NCI-H1092 (cell line): Measurements from ENCODE around the gene RNF207.
"Not testable (repeated sequence)": the region's sequence is repeated elsewhere in the genome, so short reads cannot be mapped to it uniquely, and the experiment has no call there.

ENCODE experiments used
- DNase-seq: peaks from one replicate; lab custom pipeline; 2025; lab: John Stamatoyannopoulos, UW

RNF207 gene

DNA sequence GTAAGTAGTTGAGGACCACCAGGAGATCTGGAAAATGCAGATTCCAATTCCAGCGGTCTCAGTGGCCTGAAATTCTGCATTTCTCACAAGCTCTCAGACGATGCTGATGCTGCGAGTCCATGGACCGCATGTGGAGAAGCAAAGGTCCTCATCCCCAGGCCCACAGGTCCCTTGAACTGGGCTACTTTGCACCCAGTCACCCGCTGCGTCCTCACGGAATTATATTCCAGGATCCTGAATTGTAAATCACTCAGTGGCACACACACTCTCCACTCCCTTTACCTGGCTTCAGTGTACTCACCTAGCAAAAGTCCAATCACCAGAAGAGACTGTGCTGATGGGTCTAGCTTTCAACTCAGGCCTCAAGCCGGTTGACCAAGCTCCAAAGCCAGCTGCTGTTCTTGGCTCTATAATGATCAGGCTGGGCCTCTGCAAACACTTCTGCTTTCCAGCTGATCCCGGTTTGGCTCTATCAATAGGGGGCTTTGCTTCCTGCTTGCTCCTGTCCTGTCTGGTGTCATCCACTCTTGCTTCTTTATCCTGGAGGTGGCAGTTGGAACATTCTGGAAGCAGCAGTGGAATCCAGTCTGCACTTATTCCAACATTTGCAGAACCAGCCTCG is 5.6 kb upstream of the RNF207 start:
- DNase-seq = peak; percentile 80

DNA sequence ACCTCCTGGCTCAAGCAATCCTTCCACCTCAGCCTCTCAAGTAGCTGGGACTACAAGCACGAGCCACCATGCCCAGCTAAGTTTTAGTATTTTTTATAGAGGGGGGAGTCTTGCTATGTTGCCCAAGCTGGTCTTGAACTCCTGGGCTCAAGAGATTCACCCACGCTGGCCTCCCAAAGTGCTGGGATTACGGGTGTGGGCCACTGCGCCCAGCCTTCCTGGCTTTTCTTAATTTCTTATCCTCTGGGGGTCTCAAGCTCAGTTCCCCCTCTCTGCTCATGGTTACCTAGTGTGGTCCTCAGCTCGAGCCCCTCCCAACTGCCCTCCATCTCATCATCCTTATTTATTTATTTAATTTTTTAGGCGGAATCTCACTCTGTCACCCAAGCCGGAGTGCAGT is 3.7 kb upstream of the RNF207 start:
- no peak for DNase-seq

DNA sequence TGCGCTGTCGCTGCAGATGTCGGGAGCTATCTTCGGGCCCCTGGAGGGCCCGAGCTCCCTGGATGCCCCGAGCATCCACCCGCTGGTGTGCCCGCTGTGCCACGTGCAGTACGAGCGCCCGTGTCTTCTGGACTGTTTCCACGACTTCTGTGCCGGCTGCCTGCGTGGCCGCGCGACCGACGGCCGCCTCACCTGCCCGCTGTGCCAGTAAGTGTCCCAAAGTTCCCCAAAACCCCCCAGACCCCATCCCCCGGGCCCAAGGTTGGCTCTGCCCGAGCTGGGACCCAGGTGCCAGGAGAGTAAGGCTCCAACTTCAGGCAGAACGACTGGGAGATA is 569 bp downstream of the RNF207 start:
- no peak for DNase-seq

DNA sequence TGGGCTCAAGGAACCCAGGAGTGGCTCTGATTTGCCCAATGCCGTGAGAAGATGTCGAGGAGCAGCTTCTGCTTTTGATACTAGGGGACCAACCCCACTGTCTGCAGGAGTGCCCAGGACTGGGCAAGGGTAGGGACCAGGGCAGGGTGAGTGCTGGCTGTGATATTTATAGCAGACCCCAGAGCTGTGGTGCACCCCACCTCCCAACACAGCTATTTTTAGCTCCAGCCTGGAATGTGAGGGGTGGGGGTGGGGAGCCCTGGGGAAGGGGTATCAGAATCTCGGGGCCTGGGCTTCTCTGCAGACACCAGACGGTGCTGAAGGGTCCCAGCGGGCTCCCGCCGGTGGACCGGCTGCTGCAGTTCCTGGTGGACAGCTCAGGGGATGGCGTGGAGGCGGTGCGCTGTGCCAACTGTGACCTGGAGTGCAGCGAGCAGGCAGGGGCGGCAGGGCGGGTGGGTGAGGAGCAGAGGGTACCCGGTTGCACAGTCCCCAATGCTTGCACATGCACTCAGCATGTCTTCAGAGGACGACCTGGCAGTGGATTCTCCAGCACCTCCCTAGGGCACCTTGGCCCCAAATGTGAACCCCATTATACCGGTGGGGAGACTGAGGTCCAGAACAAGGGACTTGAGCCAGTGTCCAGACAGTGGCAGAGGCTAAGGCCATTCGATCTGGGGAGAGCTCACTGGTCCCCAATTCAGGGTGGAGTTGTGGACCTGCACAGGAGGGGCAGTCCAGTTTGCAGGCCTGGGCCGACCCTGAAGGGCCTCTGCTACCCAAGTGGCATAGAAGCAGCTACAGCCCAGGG is 1.4 kb downstream of the RNF207 start:
- DNase-seq = no peak

DNA sequence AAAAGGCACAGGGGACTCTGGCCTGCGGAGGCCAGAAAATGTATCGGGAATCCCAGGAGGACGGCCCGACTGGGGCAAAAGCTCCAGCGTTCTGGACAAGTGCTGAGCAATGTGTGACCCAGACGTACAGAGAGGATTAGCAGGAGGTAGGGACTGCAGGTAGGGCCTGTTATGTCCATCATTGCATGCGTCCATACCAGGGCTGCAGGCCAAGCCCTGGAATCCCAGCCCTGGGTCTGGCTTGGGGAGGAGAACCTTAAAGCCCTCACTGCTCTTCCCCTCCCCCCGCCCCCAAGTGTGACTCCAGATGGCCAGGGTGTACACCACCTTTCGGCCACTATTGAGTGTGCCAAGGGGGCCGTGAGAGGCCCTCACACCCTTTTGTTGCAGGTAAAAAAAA is 2.0 kb downstream of the RNF207 start:
- DNase-seq = no peak

DNA sequence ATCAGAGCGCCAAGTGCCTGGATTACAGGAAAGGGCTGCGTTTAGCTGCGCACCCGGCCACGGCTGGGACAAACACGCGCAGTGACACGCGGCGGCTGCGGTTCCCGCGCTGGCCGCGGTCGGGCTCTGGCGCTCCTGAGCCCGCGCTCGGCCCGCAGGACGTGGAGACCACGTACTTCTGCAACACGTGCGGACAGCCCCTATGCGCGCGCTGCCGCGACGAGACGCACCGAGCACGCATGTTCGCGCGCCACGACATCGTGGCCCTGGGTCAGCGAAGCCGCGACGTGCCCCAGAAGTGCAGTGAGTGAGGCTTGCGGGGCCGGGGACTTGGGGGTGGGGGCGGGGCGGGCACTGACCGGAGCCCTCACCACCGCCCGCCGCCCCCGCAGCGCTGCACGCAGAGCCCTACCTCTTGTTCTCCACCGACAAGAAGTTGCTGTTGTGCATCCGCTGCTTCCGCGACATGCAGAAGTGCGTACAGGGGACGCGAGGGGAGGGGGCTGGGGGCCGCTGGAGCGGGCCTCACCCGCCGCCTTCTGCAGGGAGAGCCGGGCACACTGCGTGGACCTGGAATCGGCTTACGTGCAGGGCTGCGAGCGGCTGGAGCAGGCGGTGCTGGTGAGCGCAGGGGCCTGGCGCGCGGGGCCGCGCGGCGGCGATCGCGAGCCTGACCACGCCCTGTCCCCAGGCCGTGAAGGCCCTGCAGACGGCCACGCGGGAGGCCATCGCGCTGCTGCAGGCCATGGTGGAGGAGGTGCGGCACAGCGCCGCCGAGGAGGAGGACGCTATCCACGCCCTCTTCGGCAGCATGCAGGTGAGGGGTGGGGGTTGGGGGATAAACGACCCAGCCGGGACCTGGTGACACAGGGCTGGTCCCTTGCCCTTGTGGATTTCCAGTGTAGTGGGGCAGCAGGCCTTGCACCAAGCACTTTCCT is 3.1 kb downstream of the RNF207 start:
- DNase-seq = peak; percentile 82

DNA sequence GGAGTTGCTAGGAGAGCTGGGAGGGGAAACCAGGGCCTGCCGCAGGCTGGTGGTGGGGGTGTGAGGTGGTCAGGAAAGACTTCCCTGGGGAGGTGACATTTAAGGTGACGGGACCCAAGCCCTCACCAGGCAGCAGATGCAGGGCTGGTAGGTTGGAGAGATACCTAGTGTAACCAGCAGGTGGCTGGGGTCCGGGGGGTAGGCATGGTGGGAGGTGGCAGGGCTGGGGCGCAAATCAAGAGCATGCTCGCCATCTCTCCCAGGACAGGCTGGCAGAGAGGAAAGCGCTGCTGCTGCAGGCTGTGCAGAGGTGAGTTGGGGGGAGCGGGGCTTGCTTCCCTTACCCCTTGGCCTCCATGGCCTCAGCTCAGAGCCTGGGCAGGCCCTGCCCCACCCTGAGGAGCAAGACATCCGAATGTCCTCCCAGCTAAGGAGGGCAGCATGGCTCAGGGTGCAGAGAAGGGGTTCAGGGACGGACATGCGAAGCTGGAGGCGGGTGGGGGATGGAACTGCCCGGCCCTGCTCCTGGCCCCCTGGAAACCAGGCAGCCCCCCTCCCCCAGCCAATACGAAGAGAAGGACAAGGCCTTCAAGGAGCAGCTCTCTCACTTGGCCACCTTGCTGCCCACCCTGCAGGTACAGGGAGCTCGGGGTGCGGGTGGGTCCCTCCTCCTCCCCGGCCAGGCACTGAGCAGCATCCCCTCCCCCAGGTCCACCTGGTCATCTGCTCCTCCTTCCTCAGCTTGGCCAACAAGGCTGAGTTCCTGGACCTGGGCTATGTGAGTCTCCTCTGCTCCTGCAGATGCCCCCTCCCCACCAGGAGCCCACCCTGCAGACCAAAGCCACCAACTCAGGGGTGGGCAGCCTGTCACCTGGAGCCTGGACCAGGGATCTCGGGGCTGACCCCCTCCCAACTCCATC is 4.0 kb downstream of the RNF207 start:
- peak; percentile 71 for DNase-seq

DNA sequence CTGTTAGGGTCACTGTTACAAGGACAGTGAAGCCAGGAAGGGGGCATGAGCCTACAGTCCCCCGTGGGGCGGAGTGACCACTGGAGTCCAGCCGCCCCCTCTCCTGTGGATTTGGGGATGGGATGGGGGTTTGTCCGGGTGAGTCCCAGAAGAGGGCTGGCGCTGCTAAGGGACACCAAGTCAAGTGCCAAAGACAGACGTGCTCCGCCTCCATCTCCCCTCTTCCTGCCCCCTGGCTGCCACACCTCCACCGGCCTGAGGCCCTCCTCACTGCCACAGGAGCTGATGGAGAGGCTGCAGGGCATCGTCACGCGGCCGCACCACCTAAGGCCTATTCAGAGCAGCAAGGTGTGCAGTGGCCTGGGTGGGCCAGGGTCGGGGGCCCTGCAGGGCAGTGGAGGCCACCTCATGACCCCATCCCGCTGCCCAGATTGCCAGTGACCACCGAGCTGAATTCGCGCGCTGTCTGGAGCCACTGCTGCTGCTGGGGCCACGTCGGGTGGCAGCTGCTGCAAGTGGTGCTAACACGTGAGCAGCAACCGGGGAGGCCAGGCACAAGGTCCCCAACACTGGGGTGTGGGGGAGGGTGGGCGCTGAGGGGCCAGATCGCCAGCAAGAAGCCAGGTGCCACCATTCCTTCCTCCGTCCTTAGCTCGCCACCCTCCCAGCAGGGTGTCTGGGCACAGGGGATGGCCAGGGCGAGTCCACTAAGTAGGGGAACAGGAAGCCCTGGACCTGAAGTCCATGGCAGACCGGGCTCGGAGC is 4.9 kb downstream of the RNF207 start:
- DNase-seq = no peak

DNA sequence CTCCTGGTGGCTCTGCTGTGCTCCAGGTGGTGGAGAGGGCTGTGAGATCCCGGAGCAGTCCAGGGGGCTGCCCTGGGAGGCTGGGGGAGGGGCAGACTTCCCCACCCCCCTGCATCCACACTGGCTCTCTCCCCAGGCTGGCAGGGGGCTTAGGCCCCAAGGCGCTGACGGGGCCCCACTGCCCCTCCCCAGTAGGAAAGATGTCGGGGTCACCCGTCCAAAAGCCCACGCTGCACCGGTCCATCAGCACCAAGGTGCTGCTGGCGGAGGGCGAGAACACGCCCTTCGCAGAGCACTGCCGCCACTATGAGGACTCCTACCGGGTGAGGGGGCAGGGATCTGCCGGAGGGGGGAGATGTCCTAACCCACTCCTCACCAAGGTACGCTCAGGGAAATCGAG is 5.8 kb downstream of the RNF207 start:
- DNase-seq = no peak

DNA sequence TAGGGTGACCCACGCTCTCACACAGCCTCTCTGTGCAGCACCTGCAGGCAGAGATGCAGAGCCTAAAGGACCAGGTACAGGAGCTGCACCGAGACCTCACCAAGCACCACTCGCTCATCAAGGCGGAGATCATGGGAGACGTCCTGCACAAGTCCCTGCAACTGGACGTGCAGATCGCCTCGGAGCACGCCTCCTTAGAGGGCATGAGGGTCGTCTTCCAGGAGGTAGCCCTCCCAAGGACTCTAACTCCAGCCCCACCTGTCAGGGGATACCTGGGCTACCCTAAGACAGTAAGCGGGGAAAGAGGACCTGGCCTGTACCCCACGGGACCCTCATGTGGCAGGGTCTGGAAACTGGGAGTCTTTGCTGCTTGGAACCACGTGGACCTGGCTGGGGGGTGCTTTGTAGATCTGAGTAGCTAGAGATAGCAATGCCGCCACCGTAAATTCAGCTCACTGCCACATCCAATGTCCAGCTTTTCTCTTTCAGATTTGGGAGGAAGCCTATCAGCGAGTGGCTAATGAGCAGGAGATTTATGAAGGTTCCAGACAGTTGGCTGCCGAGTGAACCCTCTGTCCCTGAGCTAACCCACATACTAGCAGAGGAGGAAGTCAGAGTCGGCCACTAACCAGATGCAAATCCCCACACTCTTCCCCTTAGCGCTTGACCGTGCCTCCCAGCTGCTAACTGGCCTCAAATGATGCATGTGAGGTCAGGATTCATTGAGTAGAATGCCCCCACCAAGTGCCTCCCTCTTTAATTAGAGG is 6.5 kb downstream of the RNF207 start:
- DNase-seq = no peak

DNA sequence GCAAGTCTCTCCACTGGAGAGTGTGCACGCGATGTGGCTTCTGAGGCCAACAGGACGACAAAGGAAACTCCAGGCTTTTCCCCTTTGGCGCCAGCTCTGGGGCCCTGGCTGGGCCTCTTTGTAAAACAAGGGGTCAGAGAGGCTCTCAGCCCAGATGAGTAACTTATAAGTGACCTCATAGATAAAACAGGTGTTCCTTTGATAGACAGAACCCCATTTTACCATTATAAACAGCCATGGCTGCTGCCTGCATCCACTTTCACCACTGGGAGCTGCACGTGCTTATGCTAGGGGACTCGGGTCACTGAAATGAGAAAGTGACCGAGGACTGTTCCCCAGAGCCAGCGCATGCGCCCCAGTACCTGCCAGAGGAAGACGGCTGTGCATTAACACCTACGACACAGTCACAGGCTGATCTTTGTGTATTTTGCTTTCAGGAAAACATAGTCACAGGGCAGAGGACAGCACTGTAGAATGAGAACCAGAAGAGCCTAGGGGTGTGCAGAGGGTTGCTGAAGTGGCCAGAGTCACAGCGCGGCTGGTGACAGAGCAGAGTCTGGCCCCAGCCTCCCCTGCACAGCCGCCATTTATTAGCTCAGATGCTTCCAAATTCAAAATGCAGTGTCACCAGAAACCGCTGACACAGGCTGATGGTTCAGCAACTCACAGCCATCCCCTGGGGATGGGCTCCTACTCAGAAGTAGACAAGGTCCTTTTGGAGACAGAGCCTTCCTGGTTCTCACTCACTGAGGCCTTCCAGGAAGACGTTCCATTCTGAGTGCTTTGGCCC is 12.7 kb downstream of the RNF207 start:
- DNase-seq = no peak

DNA sequence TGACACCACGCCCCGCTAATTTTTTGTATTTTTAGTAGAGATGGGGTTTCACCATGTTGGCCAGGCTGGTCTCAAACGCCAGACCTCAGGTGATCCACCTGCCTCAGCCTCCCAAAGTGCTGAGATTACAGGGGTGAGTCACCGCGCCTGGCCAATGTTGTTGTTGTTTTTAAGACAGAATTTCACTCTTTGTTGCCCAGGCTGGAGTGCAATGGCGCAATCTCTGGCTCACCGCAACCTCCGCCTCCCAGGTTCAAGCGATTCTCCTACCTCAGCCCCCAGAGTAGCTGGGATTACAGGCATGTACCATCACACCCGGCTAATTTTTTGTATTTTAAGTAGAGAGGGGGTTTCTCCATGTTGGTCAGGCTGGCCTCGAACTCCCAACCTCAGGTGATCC is 13.7 kb downstream of the RNF207 start:
- not testable (repeated sequence) for DNase-seq

DNA sequence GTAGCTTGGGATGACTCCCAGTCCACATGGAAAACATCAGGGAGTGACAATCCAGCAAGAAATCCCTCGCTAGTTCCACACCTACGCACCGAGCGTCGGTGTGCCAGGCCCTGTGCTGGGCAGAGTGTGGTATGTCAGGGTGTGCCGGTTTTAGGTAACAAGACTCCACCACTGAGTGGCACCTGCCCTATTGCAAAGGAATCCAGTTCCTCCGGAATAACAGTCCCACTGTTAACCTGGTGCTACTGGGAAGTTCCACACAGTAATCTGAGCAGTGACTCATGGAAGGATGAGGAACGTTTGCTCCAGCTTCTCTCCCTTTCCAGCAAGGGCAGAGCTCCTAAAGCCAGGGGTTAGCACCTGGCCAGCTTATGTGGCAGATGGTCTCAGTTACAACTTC is 14.3 kb downstream of the RNF207 start:
- DNase-seq = no peak

DNA sequence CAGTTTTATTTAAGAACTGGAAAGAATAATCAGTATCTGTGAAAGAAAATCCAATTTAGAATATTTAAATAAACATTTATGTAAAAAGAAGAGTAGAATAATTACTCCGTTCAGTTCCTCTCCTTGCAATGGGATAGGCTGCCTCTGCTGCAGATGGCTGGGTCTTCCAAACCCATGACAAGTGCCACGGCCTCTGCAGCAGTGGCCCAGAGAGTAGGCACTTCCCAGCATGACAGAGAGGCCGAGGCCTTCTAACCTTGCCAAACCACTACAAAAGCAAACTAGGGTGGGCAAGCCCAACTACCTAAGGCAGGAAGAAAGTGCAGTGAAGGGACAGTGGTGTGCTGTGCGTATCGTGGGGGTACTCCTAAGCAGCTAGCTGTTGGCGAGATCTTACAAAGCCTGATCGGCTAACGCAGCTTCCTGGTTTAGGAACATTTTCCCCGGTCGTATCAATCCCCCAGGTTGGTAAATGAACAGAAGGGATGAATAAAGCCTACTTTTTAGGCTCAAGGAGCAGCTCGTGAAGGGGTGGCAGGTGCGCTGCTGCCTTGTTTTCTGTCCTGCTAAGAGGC is 15.4 kb downstream of the RNF207 start:
- DNase-seq = peak; percentile 91

DNA sequence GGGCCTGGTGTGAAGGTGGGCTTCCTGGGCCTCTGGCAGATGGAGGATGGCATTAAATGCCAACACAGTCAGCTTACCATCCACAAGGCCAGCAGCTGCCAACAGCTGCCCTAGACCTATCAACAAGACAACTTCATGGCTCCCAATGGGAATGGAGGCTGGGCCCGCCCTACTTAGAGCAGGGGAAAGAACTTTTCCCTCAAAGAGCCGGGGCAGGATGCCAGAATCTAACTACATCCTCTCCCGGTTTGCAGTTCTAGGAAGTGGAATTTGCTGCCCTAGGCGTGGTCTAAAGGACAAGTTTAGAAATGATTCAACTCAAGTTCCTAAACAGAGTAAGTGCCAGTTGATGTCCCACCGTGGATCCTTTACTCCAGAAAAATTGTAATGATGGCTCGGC is 16.7 kb downstream of the RNF207 start:
- DNase-seq = no peak

DNA sequence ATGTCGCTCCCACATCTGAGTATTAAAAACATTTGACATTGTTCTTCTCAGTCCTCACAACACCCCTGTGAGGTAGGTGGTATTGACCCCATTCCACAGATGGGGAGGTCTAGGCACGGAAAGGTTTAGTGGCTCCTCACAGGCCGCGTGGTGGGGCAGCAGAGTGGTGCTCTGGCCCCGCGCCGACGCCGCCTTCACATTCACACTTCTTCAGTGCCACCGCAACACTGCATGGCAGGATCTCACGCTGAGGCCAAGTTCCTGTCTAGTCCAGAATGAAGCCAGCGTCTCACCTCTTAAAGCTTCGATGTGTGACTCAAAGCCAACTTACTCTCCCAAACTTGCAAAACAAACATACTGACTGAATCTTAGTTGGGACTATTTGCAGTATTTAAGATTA is 17.7 kb downstream of the RNF207 start:
- no peak for DNase-seq

DNA sequence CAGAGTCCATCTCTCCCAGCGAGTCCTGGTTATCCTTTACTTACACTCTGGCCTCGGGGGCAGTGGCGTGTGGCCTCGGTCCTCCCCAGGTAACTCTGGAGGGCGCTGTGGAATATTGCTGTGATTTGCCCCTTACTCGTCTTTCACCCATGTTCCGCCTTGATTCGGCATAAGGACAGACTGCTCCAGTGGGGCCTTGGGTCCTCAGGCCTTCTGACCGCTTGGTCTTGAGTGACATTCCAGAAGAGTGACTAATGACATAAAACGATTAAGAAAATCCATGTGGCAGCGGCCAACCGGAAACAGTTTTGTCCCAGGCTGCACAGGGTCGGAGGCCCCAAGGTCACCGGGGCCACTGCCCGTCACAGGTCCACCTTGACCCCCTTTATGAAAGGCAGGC is 18.8 kb downstream of the RNF207 start:
- DNase-seq = no peak

DNA sequence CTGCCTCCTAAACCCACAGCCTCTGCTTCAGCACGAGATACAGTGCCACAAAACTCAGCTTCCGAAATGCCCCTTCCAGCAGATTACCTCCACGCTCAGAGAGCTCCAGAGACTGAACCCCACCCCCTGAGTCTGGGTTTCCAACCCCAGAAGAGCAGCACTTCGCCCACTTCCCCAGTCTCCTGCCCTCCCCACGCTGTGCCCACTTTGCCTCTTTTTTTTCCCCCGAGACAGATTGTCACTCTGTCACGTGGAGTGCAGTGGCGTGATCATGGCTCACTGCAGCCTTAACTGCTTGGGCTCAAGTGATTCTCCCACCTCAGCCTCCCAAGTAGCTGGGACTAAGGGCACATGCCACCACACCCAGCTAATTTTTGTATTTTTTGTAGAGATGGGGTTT is 19.7 kb downstream of the RNF207 start:
- DNase-seq = no peak

DNA sequence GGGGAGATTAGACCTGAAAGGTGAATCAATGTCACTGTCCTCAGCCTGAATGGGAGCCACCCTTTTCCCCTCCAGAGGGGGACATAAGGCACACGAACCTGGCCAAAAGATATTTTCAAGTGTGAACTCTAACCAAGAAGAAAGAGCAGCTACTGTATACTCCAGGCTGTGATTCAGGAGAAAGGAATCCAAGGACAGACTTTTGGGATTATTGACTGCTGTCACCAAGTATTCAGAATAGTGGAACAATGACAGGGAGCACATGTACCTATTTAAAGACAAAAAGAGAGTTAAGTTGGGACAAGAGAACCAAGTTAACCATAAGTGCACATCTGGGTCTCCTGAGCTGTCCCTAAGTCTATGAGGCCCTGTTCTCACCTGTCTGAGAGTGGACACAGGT is 27.5 kb downstream of the RNF207 start:
- no peak for DNase-seq
